GM18519 (cell line): Measurements from ENCODE around the gene C10orf95.
A peak's percentile ranks its signal among the peaks of the same experiment; 100 is the strongest.

Experiments
- ATAC-seq: cut with Tn5 transposase; IDR thresholded peaks from one replicate; pipeline ENCODE4 v1.9.1; 2021; ENCODE audit warnings: mild to moderate bottlenecking, moderate library complexity; ENCODE audit not compliant: unreplicated experiment, low FRiP score

Gene C10orf95

GRCh38 chr10:102435529-102436233, 15.7 kb downstream of the C10orf95 start:
- no peak for ATAC-seq

GRCh38 chr10:102435133-102435497, 16.2 kb downstream of the C10orf95 start:
- ATAC-seq = no peak

GRCh38 chr10:102434394-102435132, 16.8 kb downstream of the C10orf95 start:
- ATAC-seq = no peak

GRCh38 chr10:102433619-102434046, 17.7 kb downstream of the C10orf95 start:
- no peak for ATAC-seq

- peak; percentile 67 for ATAC-seq
Observed at GRCh38 chr10:102432162-102432950, 19.0 kb downstream of the C10orf95 start, which contains the start of gene CUEDC2. Gene CUEDC2 (minus strand): TSS chr10:102432574. CDS start chr10:102425188, 7,386 bp downstream.

GRCh38 chr10:102431452-102432124, 19.8 kb downstream of the C10orf95 start:
- ATAC-seq = no peak

GRCh38 chr10:102429468-102429867, 21.9 kb downstream of the C10orf95 start:
- ATAC-seq = no peak

GRCh38 chr10:102426803-102427287, 24.5 kb downstream of the C10orf95 start:
- no peak for ATAC-seq

- ATAC-seq = no peak
Observed at GRCh38 chr10:102425444-102425843, 25.9 kb downstream of the C10orf95 start.

- no peak for ATAC-seq
Observed at GRCh38 chr10:102424916-102425315, 26.4 kb downstream of the C10orf95 start.

- no peak for ATAC-seq
Observed at GRCh38 chr10:102424145-102424544, 27.2 kb downstream of the C10orf95 start.

GRCh38 chr10:102423372-102423968, 27.9 kb downstream of the C10orf95 start:
- ATAC-seq = no peak

GRCh38 chr10:102422545-102423129, 28.7 kb downstream of the C10orf95 start:
- no peak for ATAC-seq

GRCh38 chr10:102421757-102422512, 29.4 kb downstream of the C10orf95 start:
- ATAC-seq = no peak

GRCh38 chr10:102421507-102421756, 29.9 kb downstream of the C10orf95 start:
- no peak for ATAC-seq

GRCh38 chr10:102420714-102421506, 30.4 kb downstream of the C10orf95 start, which contains the start of gene FBXL15:
Gene FBXL15 (plus strand): TSS chr10:102420836. CDS start chr10:102421130, 294 bp downstream.
- no peak for ATAC-seq

GRCh38 chr10:102420181-102420713, 31.1 kb downstream of the C10orf95 start:
- no peak for ATAC-seq
